A549 (cell line): ENCODE data around the gene CMTM7.

Source experiments
- CBX8 ChIP-seq: fragments of 200-600 bp; sonication (generic); IDR thresholded peaks from 2 replicates; pipeline ENCODE4 v1.6.1; 2016
- EP300 ChIP-seq, 2 experiments: fragments of >200 bp; sonication (Bioruptor Twin); formaldehyde crosslinking; IDR thresholded peaks; 2 replicates in 1 of 2; 3 replicates in 1 of 2; pipeline ENCODE4 v1.6.1; 2016 to 2017
- HDAC2 ChIP-seq: fragments of 200-600 bp; sonication (generic); IDR thresholded peaks from 2 replicates; pipeline ENCODE4 v1.6.1; 2016
- HOXB5 ChIP-seq: fragments of 250-450 bp; sonication (Bioruptor Pico); IDR thresholded peaks from 2 replicates; pipeline ENCODE4 v1.5.0; 2020; ENCODE audit warnings: mild to moderate bottlenecking, moderate library complexity
- JUN ChIP-seq, 2 experiments: fragments of >200 bp; sonication (Bioruptor Twin); formaldehyde crosslinking; IDR thresholded peaks; 2 replicates in 1 of 2; 3 replicates in 1 of 2; pipeline ENCODE4 v1.6.1; 2016 to 2017
- MYC ChIP-seq: IDR thresholded peaks from 2 replicates; pipeline ENCODE4 v1.6.1; 2012; ENCODE audit warnings: mild to moderate bottlenecking, inconsistent platforms, low read length, improper control_type of control experiment, borderline replicate concordance
- NFE2L2 ChIP-seq: fragments of 150-350 bp; conservative IDR thresholded peaks from 2 replicates; pipeline ENCODE4 v1.6.1; 2014; ENCODE audit warnings: low read length
- POLR2A ChIP-seq: IDR thresholded peaks from 2 replicates; pipeline ENCODE4 v1.6.1; 2012; ENCODE audit warnings: mild to moderate bottlenecking, low read length
- POLR2AphosphoS2 ChIP-seq: conservative IDR thresholded peaks from 2 replicates; pipeline ENCODE4 v1.6.1; 2012; ENCODE audit warnings: low read length, improper control_type of control experiment, inconsistent platforms
- RFX5 ChIP-seq: fragments of 450-650 bp; IDR thresholded peaks from 2 replicates; pipeline ENCODE4 v1.7.1; 2014; ENCODE audit warnings: antibody characterized with exemption, mild to moderate bottlenecking, moderate library complexity
- TF ChIP-seq, protein P1 (sequence below): fragments of >200 bp; sonication (Bioruptor Twin); formaldehyde crosslinking; IDR thresholded peaks from 3 replicates; pipeline ENCODE4 v1.5.1; 2016
- TF ChIP-seq, protein P2 (sequence below): IDR thresholded peaks from 2 replicates; pipeline ENCODE4 v1.6.1; 2012

DNA sequence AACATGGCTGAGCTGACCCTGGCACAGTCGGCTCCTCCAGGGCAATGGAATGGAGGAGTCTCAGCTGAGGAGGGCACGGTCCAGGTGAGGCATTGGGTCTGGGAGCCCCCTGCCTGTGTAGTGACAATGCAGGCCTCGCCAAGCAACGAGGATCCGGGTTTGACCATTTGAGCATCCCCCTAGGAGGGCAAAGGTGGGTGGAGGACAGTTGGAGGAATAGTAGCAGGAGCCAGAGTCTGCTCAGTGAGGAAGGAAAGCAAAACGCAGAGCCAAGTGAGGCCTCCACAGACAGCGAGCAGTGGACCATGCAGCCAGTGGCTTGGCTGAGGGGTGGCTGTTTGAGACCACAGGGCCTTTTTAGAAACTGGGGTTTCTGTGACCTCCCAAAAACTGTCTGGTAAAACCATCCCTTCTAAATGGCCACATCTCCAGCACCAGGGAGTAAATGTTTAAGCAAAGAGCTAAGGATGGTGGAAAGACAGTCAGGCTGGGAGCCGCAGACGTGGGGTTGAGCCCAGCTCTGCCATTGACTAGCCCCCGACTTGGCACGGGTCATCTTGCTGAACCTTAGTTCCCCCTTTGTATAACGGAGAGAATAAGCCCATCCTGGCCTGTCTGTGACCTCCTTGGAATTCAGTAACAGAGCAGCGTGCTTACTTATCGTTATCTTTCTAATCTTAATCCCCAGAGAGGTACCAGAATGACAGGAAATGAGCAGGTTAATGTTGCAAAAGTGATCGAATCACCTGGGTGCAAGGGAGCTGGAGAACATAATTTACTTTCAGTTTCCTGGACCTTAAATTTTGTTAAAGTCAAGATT lies 64.2 kb downstream of the CMTM7 start:
- TF ChIP-seq, protein P1, sequence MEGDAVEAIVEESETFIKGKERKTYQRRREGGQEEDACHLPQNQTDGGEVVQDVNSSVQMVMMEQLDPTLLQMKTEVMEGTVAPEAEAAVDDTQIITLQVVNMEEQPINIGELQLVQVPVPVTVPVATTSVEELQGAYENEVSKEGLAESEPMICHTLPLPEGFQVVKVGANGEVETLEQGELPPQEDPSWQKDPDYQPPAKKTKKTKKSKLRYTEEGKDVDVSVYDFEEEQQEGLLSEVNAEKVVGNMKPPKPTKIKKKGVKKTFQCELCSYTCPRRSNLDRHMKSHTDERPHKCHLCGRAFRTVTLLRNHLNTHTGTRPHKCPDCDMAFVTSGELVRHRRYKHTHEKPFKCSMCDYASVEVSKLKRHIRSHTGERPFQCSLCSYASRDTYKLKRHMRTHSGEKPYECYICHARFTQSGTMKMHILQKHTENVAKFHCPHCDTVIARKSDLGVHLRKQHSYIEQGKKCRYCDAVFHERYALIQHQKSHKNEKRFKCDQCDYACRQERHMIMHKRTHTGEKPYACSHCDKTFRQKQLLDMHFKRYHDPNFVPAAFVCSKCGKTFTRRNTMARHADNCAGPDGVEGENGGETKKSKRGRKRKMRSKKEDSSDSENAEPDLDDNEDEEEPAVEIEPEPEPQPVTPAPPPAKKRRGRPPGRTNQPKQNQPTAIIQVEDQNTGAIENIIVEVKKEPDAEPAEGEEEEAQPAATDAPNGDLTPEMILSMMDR: no peak
- no peak for TF ChIP-seq HDAC2
- no peak for TF ChIP-seq CBX8
- TF ChIP-seq POLR2A: no peak
- TF ChIP-seq RFX5: no peak
- no peak for TF ChIP-seq POLR2AphosphoS2
- no peak for TF ChIP-seq EP300 (IDR thresholded peaks at IDR 0.05)
- TF ChIP-seq NFE2L2: no peak
- no peak for TF ChIP-seq MYC
- TF ChIP-seq, protein P2, sequence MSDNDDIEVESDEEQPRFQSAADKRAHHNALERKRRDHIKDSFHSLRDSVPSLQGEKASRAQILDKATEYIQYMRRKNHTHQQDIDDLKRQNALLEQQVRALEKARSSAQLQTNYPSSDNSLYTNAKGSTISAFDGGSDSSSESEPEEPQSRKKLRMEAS: no peak
- no peak for TF ChIP-seq HOXB5
- no peak for TF ChIP-seq JUN (IDR thresholded peaks at IDR 0.05)
